ENCODE results near the gene RREB1.

Gene RREB1

GRCh38 chr6:7235712-7236305 is 128.0 kb downstream of the RREB1 start:
- H3K27ac ChIP-seq = no peak overlapping the region
- no peak overlapping the region for H3K4me3 ChIP-seq (ENCODE audit: low read depth, low read length)

GRCh38 chr6:7236306-7237209 is 128.8 kb downstream of the RREB1 start:
- Histone ChIP-seq H3K27ac (no peak overlapping the region), H3K4me3 (ENCODE audit: low read depth, low read length) (no peak overlapping the region), H3K36me3 (replicated peaks) (peaks cover 33% of the 10 kb centered on the region), H3K27me3 (replicated peaks) (no peaks in the 10 kb centered on the region)
- DNase-seq = no peak
- in situ Hi-C loops (cut with HindIII; ENCODE audit: low pct_ligation_motif_present, low sequenced_read_pairs) = loop anchor here (25.0 kb wide), 1 partner anchor 524 kb away; no protein-coding TSS in a partner anchor
- TF ChIP-seq CTCF (IDR thresholded peaks at IDR 0.05; ENCODE audit: low read depth, low read length, missing control alignments) = no peak

More at GRCh38 chr6:7235712-7236305, 128.0 kb downstream of the RREB1 start:
- H3K36me3 ChIP-seq (replicated peaks) = peaks cover 40% of the 10 kb centered on the region
- no peak for DNase-seq
- H3K27me3 ChIP-seq (replicated peaks) = no peaks in the 10 kb centered on the region
- in situ Hi-C loops (cut with HindIII; ENCODE audit: low pct_ligation_motif_present, low sequenced_read_pairs) = loop anchor here (25.0 kb wide), 1 partner anchor 524 kb away; no protein-coding TSS in a partner anchor
- TF ChIP-seq CTCF (IDR thresholded peaks at IDR 0.05; ENCODE audit: low read depth, low read length, missing control alignments) = no peak

- no peak for DNase-seq
- in situ Hi-C loops (cut with HindIII; ENCODE audit: low pct_ligation_motif_present, low sequenced_read_pairs) = loop anchor here (25.0 kb wide), 1 partner anchor 525 kb away; no protein-coding TSS in a partner anchor
- Histone ChIP-seq H3K36me3 (replicated peaks) (peaks cover 28% of the 10 kb centered on the region), H3K4me3 (ENCODE audit: low read depth, low read length) (no peak overlapping the region), H3K27me3 (replicated peaks) (no peaks in the 10 kb centered on the region), H3K27ac (no peak overlapping the region)
- TF ChIP-seq CTCF (IDR thresholded peaks at IDR 0.05; ENCODE audit: low read depth, low read length, missing control alignments) = no peak
Measured at GRCh38 chr6:7237653-7238188, 130.0 kb downstream of the RREB1 start.

DNA sequence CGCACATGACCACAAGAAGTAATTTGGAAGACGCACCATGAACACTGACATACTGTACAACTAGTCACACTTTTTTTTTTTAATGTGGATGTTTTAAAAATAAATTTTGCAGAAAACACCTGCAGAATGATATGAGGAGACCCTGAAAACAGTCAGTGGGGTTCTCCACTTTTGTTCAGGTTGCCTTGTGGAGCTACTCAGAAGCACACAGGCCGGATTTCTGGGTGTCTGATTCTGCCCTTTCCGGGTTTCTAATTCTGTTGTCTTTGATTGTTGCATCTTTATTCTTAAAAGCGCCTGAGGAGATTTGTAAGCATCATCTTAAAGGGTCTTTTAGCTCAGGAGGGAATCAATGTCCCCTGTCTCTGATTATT is 130.8 kb downstream of the RREB1 start:
- TF ChIP-seq CTCF (IDR thresholded peaks at IDR 0.05; ENCODE audit: low read depth, low read length, missing control alignments) = no peak
- H3K4me3 ChIP-seq (ENCODE audit: low read depth, low read length) = no peak overlapping the region
- H3K27ac ChIP-seq = no peak overlapping the region
- no peaks in the 10 kb centered on the region for H3K27me3 ChIP-seq (replicated peaks)
- no peak for DNase-seq
- peaks cover 28% of the 10 kb centered on the region for H3K36me3 ChIP-seq (replicated peaks)
- in situ Hi-C loops (cut with HindIII; ENCODE audit: low pct_ligation_motif_present, low sequenced_read_pairs) = loop anchor here (25.0 kb wide), 1 partner anchor 526 kb away; no protein-coding TSS in a partner anchor

DNA sequence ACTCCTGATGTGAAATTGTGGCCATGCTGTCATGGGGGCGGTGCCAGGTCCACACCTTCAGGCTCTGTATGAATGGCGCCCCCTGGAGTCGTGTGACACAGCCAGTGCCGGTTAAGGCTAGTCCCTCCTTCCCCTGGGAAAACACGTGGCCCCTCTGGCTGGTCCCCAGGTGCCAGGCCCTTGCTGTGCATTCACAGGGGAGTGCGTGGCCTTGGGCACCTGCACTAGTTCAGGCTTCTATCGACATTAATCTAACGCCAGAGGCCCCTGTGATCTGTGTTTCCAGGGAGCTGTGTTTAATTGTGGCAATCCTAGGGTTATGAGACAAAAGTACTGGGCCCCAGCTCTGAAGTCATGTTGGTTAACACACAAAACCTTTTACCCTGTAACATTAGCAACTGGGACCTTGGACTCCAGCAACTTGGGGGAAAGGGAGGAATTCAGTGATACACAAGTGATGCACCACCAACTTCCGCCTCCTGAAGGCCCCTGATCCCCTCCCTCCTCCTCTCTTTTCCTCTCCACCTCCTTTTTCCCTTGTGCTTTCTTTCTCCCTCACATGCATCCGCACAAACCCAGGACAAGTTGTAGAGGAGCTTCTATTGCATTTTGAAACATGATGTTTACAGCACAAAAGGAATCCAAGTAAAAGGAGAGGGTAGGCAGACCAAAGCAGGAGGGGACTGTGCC is 131.3 kb downstream of the RREB1 start:
- peaks cover 25% of the 10 kb centered on the region for H3K36me3 ChIP-seq (replicated peaks)
- no peak overlapping the region for H3K4me3 ChIP-seq (ENCODE audit: low read depth, low read length)
- DNase-seq = peak; percentile 75
- in situ Hi-C loops (cut with HindIII; ENCODE audit: low pct_ligation_motif_present, low sequenced_read_pairs) = loop anchor here (25.0 kb wide), 1 partner anchor 527 kb away; no protein-coding TSS in a partner anchor
- H3K27ac ChIP-seq = no peak overlapping the region
- H3K27me3 ChIP-seq (replicated peaks) = no peaks in the 10 kb centered on the region
- peak; percentile 83 for TF ChIP-seq CTCF (IDR thresholded peaks at IDR 0.05; ENCODE audit: low read depth, low read length, missing control alignments)
